ENCODE data around the gene LAMC1. TPM values are rescaled to one million over a fixed set of nuclear protein-coding genes. Genes with fewer than 3 reads are reported as not detected.

LAMC1 gene
- total RNA-seq, 4 donors from 2014 or later = 76.9 to 159 (median 81.0) TPM

DNA sequence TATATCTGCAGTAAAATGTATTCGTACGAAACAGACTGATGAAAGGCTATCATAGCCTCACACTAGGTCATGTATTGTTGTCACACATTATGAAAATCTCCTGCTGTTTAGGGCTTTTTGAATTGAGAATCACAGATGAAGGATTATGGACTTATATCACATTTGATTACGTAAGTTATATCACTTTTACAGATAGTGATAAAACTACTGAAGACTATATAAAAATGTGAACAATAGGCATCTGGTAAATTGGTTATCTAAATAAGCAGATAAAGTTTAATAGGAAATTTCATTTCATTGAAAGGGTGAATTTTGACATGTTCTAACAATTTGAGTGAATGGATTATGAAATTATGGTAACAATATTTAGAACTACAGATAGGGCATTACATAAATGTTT, 20.0 kb downstream of the LAMC1 start:
- DNase-seq (ENCODE audit: low spot score in 2 of 2) = no peak
- no peak overlapping the region for H3K4me3 ChIP-seq (ENCODE audit: low read depth, poor library complexity, severe bottlenecking)
- no peak for TF ChIP-seq CTCF (IDR thresholded peaks at IDR 0.05)
- no peak for TF ChIP-seq POLR2A (IDR thresholded peaks at IDR 0.05)
- 68 to 73% methylated on average over 3 of the region's 3 CpGs for WGBS, 2 donors
- intact Hi-C loops (cut with DNase I; ENCODE audit: low total_unique reads) = no loop called here

GRCh38 chr1:183043872-183044854, 20.9 kb downstream of the LAMC1 start:
- intact Hi-C loops (cut with DNase I; ENCODE audit: low total_unique reads) = no loop called here
- WGBS, 2 donors = 45 to 51% methylated on average over 7 of the region's 7 CpGs
- no peak overlapping the region for H3K4me3 ChIP-seq (ENCODE audit: low read depth, poor library complexity, severe bottlenecking)
- no peak for TF ChIP-seq POLR2A (IDR thresholded peaks at IDR 0.05)
- no peak for TF ChIP-seq CTCF (IDR thresholded peaks at IDR 0.05)
- DNase-seq (ENCODE audit: low spot score in 2 of 2) = no peak

- intact Hi-C loops (cut with DNase I; ENCODE audit: low total_unique reads) = no loop called here
- H3K4me3 ChIP-seq (ENCODE audit: low read depth, poor library complexity, severe bottlenecking) = no peak overlapping the region
- no peak for DNase-seq (ENCODE audit: low spot score in 2 of 2)
- WGBS, 2 donors = 98 to 99% methylated on average over 2 of the region's 2 CpGs
- no peak for TF ChIP-seq POLR2A (IDR thresholded peaks at IDR 0.05)
- no peak for TF ChIP-seq CTCF (IDR thresholded peaks at IDR 0.05)
Measured at GRCh38 chr1:183044893-183045649, 21.9 kb downstream of the LAMC1 start.

DNA sequence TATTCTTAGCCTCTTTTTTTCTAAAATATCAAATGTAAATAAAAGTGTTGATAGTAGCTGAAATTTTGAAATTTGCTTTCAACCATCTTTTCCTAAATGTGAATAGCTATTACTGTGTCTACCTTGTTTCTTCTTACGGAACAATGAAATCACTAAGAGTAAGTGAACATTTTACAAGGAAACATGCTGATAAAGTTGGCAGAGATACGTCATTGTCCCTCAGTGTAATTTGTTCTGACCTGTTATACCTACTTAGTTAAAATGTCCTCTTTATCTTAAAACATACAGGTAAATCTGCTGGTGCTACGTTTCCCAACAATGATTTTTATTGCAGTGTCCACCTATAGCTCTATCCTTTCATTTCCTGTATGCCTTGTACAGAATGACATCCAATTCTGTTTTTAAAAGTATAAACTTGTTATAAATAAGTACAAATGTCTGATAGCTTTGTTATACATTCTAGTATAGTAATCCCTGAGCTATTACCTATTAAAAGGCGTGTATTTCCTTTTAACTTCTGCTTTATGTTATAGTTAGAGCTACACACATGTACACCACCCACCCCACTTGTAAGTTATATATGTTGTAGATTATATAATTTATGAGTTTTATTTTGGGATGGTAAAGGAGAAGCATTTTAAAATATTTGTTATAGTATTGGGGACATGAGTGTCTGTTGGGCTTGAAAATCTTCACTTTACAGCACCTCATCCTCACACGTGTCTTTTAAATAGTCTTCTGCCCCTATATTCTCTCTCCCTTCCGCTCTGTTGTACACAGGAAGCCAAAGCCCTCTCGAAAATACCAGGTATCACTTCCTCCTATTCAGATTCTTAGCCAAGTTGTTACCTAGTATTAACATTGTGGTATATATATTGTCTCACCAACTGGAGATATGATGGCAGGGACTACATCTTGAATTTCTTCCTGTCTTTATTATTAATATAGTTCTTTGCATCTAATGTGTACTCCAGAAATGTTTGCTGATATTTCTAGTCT, 25.2 kb downstream of the LAMC1 start:
- 77 to 78% methylated on average over 7 of the region's 7 CpGs for WGBS, 2 donors
- no peak for DNase-seq (ENCODE audit: low spot score in 2 of 2)
- no peak overlapping the region for H3K4me3 ChIP-seq (ENCODE audit: low read depth, poor library complexity, severe bottlenecking)
- no peak for TF ChIP-seq POLR2A (IDR thresholded peaks at IDR 0.05)
- TF ChIP-seq CTCF (IDR thresholded peaks at IDR 0.05) = no peak
- intact Hi-C loops (cut with DNase I; ENCODE audit: low total_unique reads) = no loop called here

GRCh38 chr1:183051546-183051945, 28.3 kb downstream of the LAMC1 start:
- no peak overlapping the region for H3K4me3 ChIP-seq (ENCODE audit: low read depth, poor library complexity, severe bottlenecking)
- intact Hi-C loops (cut with DNase I; ENCODE audit: low total_unique reads) = no loop called here
- TF ChIP-seq POLR2A (IDR thresholded peaks at IDR 0.05) (no peak), CTCF (IDR thresholded peaks at IDR 0.05) (no peak)
- 5 to 21% methylated on average over 1 of the region's 1 CpG for WGBS, 2 donors
- no peak for DNase-seq (ENCODE audit: low spot score in 2 of 2)

Data from lower leg skin (tissue), 4 donors.